ENCODE data around the gene ATP9B. TPM values are rescaled to one million over a fixed set of nuclear protein-coding genes. Genes with fewer than 3 reads are reported as not detected.

The ATP9B gene
- total RNA-seq, 2 donors from 2014 or later = 22.5 to 72.9 TPM

DNA sequence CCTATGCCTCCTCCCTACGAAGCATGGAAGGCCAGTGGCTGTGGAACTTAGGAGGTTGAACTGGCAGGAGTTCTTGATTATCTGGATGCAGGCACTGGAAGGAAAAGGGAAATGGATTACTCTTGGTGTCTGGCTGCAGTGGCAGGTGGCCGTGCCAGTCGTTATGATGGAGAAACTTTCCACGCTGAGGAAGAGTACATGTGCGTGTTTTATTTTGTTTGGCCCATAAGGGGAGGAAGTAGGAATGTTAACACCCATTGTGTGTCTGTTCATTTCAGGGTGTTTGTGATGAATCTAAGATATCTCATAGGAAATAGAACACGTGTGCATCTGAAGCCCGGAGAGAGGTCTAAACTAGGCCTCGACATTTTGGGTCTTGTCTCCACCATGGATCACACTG is 203.7 kb downstream of the ATP9B start:
- Histone ChIP-seq H3K36me3 (peaks cover 8% of the 10 kb centered on the region), H3K9me3 (no peaks in the 10 kb centered on the region), H3K27ac (no peak overlapping the region), H3K4me1 (ENCODE audit: control insufficient read depth in 1 of 2, low read depth in 2 of 2) (no peaks in the 10 kb centered on the region), H3K4me3 (no peak overlapping the region), H3K27me3 (replicated peaks; ENCODE audit: insufficient read depth) (no peaks in the 10 kb centered on the region)
- ATAC-seq (ENCODE audit: insufficient number of reproducible peaks, low FRiP score, low read depth) = no peak
- TF ChIP-seq, protein P1, sequence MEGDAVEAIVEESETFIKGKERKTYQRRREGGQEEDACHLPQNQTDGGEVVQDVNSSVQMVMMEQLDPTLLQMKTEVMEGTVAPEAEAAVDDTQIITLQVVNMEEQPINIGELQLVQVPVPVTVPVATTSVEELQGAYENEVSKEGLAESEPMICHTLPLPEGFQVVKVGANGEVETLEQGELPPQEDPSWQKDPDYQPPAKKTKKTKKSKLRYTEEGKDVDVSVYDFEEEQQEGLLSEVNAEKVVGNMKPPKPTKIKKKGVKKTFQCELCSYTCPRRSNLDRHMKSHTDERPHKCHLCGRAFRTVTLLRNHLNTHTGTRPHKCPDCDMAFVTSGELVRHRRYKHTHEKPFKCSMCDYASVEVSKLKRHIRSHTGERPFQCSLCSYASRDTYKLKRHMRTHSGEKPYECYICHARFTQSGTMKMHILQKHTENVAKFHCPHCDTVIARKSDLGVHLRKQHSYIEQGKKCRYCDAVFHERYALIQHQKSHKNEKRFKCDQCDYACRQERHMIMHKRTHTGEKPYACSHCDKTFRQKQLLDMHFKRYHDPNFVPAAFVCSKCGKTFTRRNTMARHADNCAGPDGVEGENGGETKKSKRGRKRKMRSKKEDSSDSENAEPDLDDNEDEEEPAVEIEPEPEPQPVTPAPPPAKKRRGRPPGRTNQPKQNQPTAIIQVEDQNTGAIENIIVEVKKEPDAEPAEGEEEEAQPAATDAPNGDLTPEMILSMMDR (IDR thresholded peaks at IDR 0.05) = no peak
- no peak for DNase-seq (ENCODE audit: low spot score)

DNA sequence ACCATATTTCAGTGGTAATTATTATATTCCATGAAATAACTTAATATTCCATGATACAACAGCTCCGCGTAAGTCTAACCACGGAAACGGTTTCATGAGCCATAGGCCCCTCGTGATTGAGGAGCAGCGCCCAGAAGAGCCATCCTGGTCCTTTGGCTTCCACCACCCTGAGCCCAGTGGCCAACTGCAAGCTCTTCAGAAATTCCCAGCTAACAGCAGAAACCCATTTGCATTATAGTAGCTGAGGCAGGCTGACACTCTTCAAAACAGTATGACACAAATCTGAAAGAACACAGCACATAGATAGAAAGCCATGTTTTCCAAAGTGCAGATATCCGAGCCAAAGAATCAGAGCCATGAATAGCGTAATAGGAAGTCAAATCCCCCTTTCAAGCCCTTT is 205.6 kb downstream of the ATP9B start:
- ATAC-seq (ENCODE audit: insufficient number of reproducible peaks, low FRiP score, low read depth) (no peak), DNase-seq (ENCODE audit: low spot score) (no peak)
- H3K27ac ChIP-seq = no peak overlapping the region
- no peaks in the 10 kb centered on the region for H3K4me1 ChIP-seq (ENCODE audit: control insufficient read depth in 1 of 2, low read depth in 2 of 2)
- no peaks in the 10 kb centered on the region for H3K9me3 ChIP-seq
- no peak overlapping the region for H3K4me3 ChIP-seq
- TF ChIP-seq, protein P1 (IDR thresholded peaks at IDR 0.05) = no peak
- H3K36me3 ChIP-seq = peaks cover 18% of the 10 kb centered on the region
- no peaks in the 10 kb centered on the region for H3K27me3 ChIP-seq (replicated peaks; ENCODE audit: insufficient read depth)

DNA sequence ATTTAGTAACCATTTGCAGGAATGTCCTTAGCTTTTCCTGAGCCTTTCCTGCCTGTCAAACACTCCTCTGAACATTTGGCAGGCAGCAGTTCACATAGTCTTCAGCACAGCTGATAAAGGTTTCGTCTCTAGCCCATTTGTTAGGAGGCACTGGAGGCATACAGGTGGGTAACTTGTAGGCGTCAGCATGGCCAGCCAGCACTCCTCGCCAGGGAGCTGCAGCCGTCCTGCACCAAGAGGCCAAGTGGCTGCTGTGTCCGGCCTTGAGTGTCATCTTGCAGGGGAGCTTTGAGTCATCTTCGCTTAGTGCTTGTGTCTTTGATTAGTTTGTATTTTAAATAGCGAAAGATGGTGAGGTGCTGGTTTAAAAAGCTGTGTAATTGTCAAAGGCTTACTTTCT is 206.3 kb downstream of the ATP9B start:
- TF ChIP-seq, protein P1 (IDR thresholded peaks at IDR 0.05) = no peak
- DNase-seq (ENCODE audit: low spot score) = no peak
- Histone ChIP-seq H3K4me3 (no peak overlapping the region), H3K36me3 (peaks cover 18% of the 10 kb centered on the region), H3K9me3 (no peaks in the 10 kb centered on the region), H3K27ac (no peak overlapping the region), H3K4me1 (ENCODE audit: control insufficient read depth in 1 of 2, low read depth in 2 of 2) (no peaks in the 10 kb centered on the region), H3K27me3 (replicated peaks; ENCODE audit: insufficient read depth) (no peaks in the 10 kb centered on the region)
- no peak for ATAC-seq (ENCODE audit: insufficient number of reproducible peaks, low FRiP score, low read depth)

DNA sequence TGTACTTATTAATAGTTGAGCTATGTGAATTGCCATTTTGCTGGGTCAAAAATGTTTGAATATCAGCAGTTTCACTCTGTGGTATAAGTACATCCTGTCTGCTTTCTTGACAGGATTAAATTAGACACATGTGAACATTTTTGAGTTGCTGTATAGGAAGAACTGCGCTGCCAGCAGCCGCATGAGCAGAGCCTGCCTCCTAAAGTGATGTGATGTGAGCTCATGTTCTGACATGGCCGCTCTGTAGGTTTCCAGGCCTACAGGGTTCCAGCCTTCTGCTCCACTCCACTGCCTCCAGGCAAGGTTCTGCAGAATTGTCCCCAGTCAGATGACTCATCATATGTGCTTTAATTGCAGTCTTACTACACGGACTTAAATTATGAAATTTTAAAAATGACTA is 206.8 kb downstream of the ATP9B start:
- Histone ChIP-seq H3K4me3 (no peak overlapping the region), H3K27me3 (replicated peaks; ENCODE audit: insufficient read depth) (no peaks in the 10 kb centered on the region), H3K4me1 (ENCODE audit: control insufficient read depth in 1 of 2, low read depth in 2 of 2) (no peaks in the 10 kb centered on the region), H3K9me3 (no peaks in the 10 kb centered on the region), H3K27ac (no peak overlapping the region), H3K36me3 (peaks cover 18% of the 10 kb centered on the region)
- TF ChIP-seq, protein P1 (IDR thresholded peaks at IDR 0.05) = no peak
- ATAC-seq (ENCODE audit: insufficient number of reproducible peaks, low FRiP score, low read depth) (no peak), DNase-seq (ENCODE audit: low spot score) (no peak)

DNA sequence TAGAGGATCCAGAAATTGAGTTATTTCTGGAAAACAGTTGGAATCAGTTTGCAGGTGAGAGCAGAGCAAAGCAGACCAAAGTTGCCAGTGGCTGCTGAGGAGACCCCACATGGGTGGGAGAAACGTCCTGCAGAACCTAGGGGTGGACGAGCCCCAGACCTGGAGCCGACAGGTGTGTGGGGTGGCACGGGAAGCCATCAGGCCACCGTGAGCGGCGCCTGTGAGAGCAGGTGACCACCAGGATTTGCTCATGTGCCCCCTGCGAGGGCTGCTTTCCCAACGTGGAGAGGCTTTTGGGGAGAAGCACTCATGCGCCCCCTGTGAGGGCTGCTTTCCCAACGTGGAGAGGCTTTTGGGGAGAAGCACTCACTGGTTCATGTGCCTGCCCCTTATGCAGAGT is 209.7 kb downstream of the ATP9B start:
- Histone ChIP-seq H3K27ac (no peak overlapping the region), H3K4me3 (no peak overlapping the region), H3K36me3 (peaks cover 13% of the 10 kb centered on the region), H3K4me1 (ENCODE audit: control insufficient read depth in 1 of 2, low read depth in 2 of 2) (no peaks in the 10 kb centered on the region), H3K27me3 (replicated peaks; ENCODE audit: insufficient read depth) (no peaks in the 10 kb centered on the region), H3K9me3 (no peaks in the 10 kb centered on the region)
- DNase-seq (ENCODE audit: low spot score) (no peak), ATAC-seq (ENCODE audit: insufficient number of reproducible peaks, low FRiP score, low read depth) (no peak)
- TF ChIP-seq, protein P1 (IDR thresholded peaks at IDR 0.05) = no peak

Data from thoracic aorta (tissue), 2 donors.